DND-41 (cell line): ENCODE measurements around the gene HES4.
"Not testable (repeated sequence)": the region's sequence is repeated elsewhere in the genome, so short reads cannot be mapped to it uniquely, and the experiment has no call there.

Source experiments
- ATAC-seq: fragments of 200-7000 bp; cut with Tn5 transposase; 3 replicates; pipeline ENCODE4 v1.9.1; 2021; ENCODE audit warnings: low read depth; ENCODE audit not compliant: insufficient read depth
- DNase-seq: peaks from one replicate; pipeline ENCODE4 v3.0.0-alpha.2; 2020
- H2AFZ ChIP-seq: 2 replicates; pipeline ENCODE4 v1.6.0; 2012; ENCODE audit warnings: low read depth, low read length
- H3K27ac ChIP-seq: 2 replicates; pipeline ENCODE4 v1.5.1; 2012; ENCODE audit warnings: low read length, inconsistent platforms
- H3K27me3 ChIP-seq: fragments of 200-600 bp; sonication (generic); 2 replicates; pipeline ENCODE4 v1.6.0; 2012; ENCODE audit warnings: low read length, mild to moderate bottlenecking, inconsistent platforms; ENCODE audit not compliant: insufficient read depth, poor library complexity
- H3K36me3 ChIP-seq: 2 replicates; pipeline ENCODE4 v1.5.1; 2012; ENCODE audit warnings: low read length, inconsistent platforms; ENCODE audit not compliant: insufficient read depth
- H3K4me1 ChIP-seq: 2 replicates; pipeline ENCODE4 v1.5.1; 2012; ENCODE audit warnings: mild to moderate bottlenecking, low read length; ENCODE audit not compliant: insufficient read depth
- H3K4me2 ChIP-seq: 2 replicates; pipeline ENCODE4 v1.6.0; 2012; ENCODE audit warnings: mild to moderate bottlenecking, moderate library complexity, low read length, inconsistent platforms; ENCODE audit not compliant: insufficient read depth
- H3K4me3 ChIP-seq, 2 experiments: fragments of 200-600 bp in 1 of 2; shearing (Covaris generic) in 1 of 2; 2 replicates each; pipeline ENCODE4 v1.5.1; 2012 to 2016; ENCODE audit warnings: inconsistent platforms in 2 of 2, low read length in 2 of 2, mild to moderate bottlenecking in 2 of 2, low read depth in 1 of 2, moderate library complexity in 1 of 2
- H3K79me2 ChIP-seq: 2 replicates; pipeline ENCODE4 v1.6.0; 2012; ENCODE audit warnings: low read length, inconsistent platforms; ENCODE audit not compliant: insufficient read depth
- H3K9ac ChIP-seq: 2 replicates; pipeline ENCODE4 v1.6.0; 2012; ENCODE audit warnings: low read depth, mild to moderate bottlenecking, inconsistent platforms, low read length, moderate library complexity
- H3K9me3 ChIP-seq: 2 replicates; pipeline ENCODE4 v1.5.1; 2012; ENCODE audit warnings: low read length, moderate library complexity, mild to moderate bottlenecking, inconsistent platforms; ENCODE audit not compliant: insufficient read depth, severe bottlenecking
- H4K20me1 ChIP-seq: 2 replicates; pipeline ENCODE4 v1.6.0; 2012; ENCODE audit warnings: low read length; ENCODE audit not compliant: insufficient read depth
- CTCF ChIP-seq: IDR thresholded peaks from 2 replicates; pipeline ENCODE4 v1.5.1; 2012; ENCODE audit warnings: borderline replicate concordance, low read length, moderate library complexity, mild to moderate bottlenecking; ENCODE audit not compliant: poor library complexity, severe bottlenecking; ENCODE audit errors: extremely low read depth
- EZH2 ChIP-seq: IDR thresholded peaks from 3 replicates; pipeline ENCODE4 v1.6.1; 2012; ENCODE audit warnings: borderline replicate concordance, low read depth, mild to moderate bottlenecking, moderate library complexity, low read length, inconsistent platforms; ENCODE audit not compliant: severe bottlenecking

HES4 gene

DNA sequence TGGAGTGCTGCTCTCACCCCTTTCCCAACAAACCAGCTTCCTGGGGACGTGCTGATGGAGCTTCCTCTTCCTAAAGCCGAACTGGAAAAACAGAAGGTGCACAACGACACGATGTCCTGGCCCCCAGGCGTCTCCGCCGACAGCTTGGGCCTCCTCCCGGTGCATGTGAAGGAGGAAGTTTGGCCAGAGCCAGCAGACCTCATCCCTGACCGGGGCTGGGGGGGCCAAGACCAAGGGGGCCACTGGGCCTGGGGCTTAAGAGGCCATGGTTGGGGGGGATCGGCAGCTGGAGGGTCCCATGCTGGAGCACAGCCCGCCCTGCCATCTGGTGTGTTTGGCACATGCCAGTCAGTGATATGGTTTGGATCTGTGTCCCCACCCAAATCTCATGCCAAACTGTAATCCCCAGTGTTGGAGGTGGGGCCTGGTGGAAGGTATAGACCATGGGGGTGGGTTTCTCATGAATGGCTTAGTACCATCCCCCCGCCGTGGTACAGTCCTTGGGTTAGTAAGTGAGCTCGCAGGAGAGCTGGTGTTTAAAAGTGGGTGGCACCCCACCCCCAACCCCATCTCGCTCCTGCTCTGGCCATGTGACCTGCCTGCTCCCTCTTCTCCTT lies 6.4 kb downstream of the HES4 start:
- TF ChIP-seq EZH2: no peak
- TF ChIP-seq CTCF: no peak
- Histone ChIP-seq H3K9ac (no peak overlapping the region), H3K27ac (no peak overlapping the region), H2AFZ (no peak overlapping the region), H3K4me1 (0 out of 2 replicates have a peak, but pooled peaks cover 4% of the 10 kb centered on the region), H3K79me2 (no peaks in the 10 kb centered on the region), H3K4me2 (no peak overlapping the region), H4K20me1 (peaks cover 3% of the 10 kb centered on the region; the same call in 1 of the 2 replicates), H3K36me3 (no peaks in the 10 kb centered on the region), H3K4me3 (no peak overlapping the region), H3K27me3 (peaks cover 6% of the 10 kb centered on the region), H3K9me3 (no peaks in the 10 kb centered on the region)
- DNase-seq: no peak
- no peak for ATAC-seq

DNA sequence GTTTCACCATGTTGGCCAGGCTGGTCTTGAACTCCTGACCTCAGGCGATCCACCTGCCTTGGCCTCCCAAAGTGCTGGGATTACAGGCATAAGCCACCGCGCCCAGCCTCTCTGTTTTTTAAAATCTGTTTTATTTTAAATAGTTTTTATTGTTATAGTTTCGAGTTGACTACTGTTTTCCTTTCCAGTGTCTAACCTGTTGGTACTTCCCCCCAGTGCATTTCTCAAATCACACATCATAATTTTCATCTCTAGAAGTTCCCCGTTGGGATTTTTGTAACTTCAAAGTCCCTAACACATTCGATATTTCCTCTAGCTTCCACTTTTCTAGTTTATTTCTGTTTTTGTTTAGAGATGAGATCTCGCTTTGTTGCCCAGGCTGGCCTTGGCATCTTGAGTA lies 7.5 kb downstream of the HES4 start:
- Histone ChIP-seq H3K9ac (no peak overlapping the region), H3K27me3 (no peaks in the 10 kb centered on the region), H3K4me2 (no peak overlapping the region), H3K27ac (no peak overlapping the region), H3K79me2 (no peaks in the 10 kb centered on the region), H2AFZ (no peak overlapping the region), H4K20me1 (peaks cover 3% of the 10 kb centered on the region; the same call in 1 of the 2 replicates), H3K9me3 (no peaks in the 10 kb centered on the region), H3K4me1 (0 out of 2 replicates have a peak, but pooled peaks cover 4% of the 10 kb centered on the region), H3K36me3 (no peaks in the 10 kb centered on the region), H3K4me3 (no peak overlapping the region)
- TF ChIP-seq EZH2 (no peak), CTCF (no peak)
- ATAC-seq (no peak), DNase-seq (no peak)

- no peak for DNase-seq
These were observed 8.0 kb downstream of the HES4 start for GRCh38 chr1:991895-992294.

DNA sequence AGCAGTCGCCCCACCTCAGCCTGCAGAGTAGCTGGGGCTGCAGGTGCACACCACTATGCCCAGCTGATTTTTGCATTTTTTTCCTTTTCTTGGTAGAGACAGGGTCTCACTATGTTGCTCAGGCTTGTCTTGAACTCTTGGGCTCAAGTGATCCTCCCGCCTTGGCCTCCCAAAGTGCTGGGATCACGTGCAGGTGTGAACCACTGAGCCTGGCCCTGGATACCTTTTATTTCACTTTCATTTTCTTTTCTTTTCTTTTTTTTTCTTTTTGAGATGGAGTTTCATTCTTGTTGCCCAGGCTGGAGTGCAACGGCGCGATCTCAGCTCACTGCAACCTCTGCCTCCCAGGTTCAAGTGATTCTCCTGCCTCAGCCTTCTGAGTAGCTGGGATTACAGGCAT lies 8.6 kb downstream of the HES4 start:
- H3K27ac ChIP-seq, H3K27me3 ChIP-seq, H3K4me3 ChIP-seq, H3K79me2 ChIP-seq, H4K20me1 ChIP-seq, H3K36me3 ChIP-seq, H3K9me3 ChIP-seq, ATAC-seq, H3K4me1 ChIP-seq, H2AFZ ChIP-seq, DNase-seq, H3K9ac ChIP-seq, H3K4me2 ChIP-seq: not testable (repeated sequence)

More at GRCh38 chr1:991895-992294, 8.0 kb downstream of the HES4 start:
- H3K27me3 ChIP-seq: no peaks in the 10 kb centered on the region
- H3K9me3 ChIP-seq: no peaks in the 10 kb centered on the region
- no peaks in the 10 kb centered on the region for H3K79me2 ChIP-seq
- H4K20me1 ChIP-seq: no peaks in the 10 kb centered on the region
- 0 out of 2 replicates have a peak, but pooled peaks cover 4% of the 10 kb centered on the region for H3K4me1 ChIP-seq
- no peak overlapping the region for H3K27ac ChIP-seq
- H2AFZ ChIP-seq: no peak overlapping the region
- H3K36me3 ChIP-seq: no peaks in the 10 kb centered on the region
- no peak overlapping the region for H3K4me2 ChIP-seq
- ATAC-seq: no peak
- TF ChIP-seq EZH2: no peak
- TF ChIP-seq CTCF: no peak
- no peak overlapping the region for H3K9ac ChIP-seq
- H3K4me3 ChIP-seq: no peak overlapping the region

GRCh38 chr1:988061-988460 lies 11.8 kb downstream of the HES4 start:
- not testable (repeated sequence) for H3K36me3 ChIP-seq, H4K20me1 ChIP-seq, H3K79me2 ChIP-seq, H3K9ac ChIP-seq, H3K4me1 ChIP-seq, H3K4me3 ChIP-seq, H3K4me2 ChIP-seq, H3K27ac ChIP-seq, H3K27me3 ChIP-seq, H3K9me3 ChIP-seq, DNase-seq, H2AFZ ChIP-seq, ATAC-seq
